NCI-H146 treated with DMSO at 0.1 percent for 48 hours (cell line): Measurements from ENCODE around the gene ADAM11.

ENCODE experiments used
- DNase-seq: peaks from one replicate; lab custom pipeline; 2025; ENCODE audit not compliant: unreplicated experiment; lab: John Stamatoyannopoulos, UW

Gene ADAM11

GRCh38 chr17:44775136-44775837 is 16.5 kb downstream of the ADAM11 start:
- peak; percentile 95 for DNase-seq

- DNase-seq = no peak
These were observed 17.2 kb downstream of the ADAM11 start for GRCh38 chr17:44775838-44776621.

- DNase-seq = no peak
These were observed 18.0 kb downstream of the ADAM11 start for GRCh38 chr17:44776628-44777393.

GRCh38 chr17:44777394-44778348 is 18.9 kb downstream of the ADAM11 start:
- no peak for DNase-seq

- no peak for DNase-seq
These were observed 19.9 kb downstream of the ADAM11 start for GRCh38 chr17:44778656-44779210.

GRCh38 chr17:44779211-44780025 is 20.6 kb downstream of the ADAM11 start:
- peak; percentile 72 for DNase-seq

GRCh38 chr17:44780161-44780560 is 21.4 kb downstream of the ADAM11 start:
- no peak for DNase-seq

- no peak for DNase-seq
These were observed 22.2 kb downstream of the ADAM11 start for GRCh38 chr17:44780845-44781480.

GRCh38 chr17:44781551-44782325 is 22.9 kb downstream of the ADAM11 start:
- DNase-seq = no peak

GRCh38 chr17:44782326-44782850 is 23.6 kb downstream of the ADAM11 start:
- DNase-seq = no peak

- no peak for DNase-seq
These were observed 27.1 kb downstream of the ADAM11 start for GRCh38 chr17:44785921-44786320.

GRCh38 chr17:44786551-44787081 is 27.8 kb downstream of the ADAM11 start:
- DNase-seq = no peak

- no peak for DNase-seq
These were observed 28.6 kb downstream of the ADAM11 start for GRCh38 chr17:44787271-44787940.

- DNase-seq = no peak
These were observed 29.4 kb downstream of the ADAM11 start for GRCh38 chr17:44788139-44788538.

- DNase-seq = no peak
These were observed 33.5 kb downstream of the ADAM11 start for GRCh38 chr17:44792276-44792675.

GRCh38 chr17:44793885-44794842 is 35.4 kb downstream of the ADAM11 start:
- DNase-seq = no peak
